CD1c-positive myeloid dendritic cell (primary cell): Measurements from ENCODE around the gene WNT2B.

Source experiments
- DNase-seq: peaks from one replicate; pipeline ENCODE4 v3.0.0-alpha.2; 2016; ENCODE audit errors: extremely low spot score

WNT2B gene

DNA sequence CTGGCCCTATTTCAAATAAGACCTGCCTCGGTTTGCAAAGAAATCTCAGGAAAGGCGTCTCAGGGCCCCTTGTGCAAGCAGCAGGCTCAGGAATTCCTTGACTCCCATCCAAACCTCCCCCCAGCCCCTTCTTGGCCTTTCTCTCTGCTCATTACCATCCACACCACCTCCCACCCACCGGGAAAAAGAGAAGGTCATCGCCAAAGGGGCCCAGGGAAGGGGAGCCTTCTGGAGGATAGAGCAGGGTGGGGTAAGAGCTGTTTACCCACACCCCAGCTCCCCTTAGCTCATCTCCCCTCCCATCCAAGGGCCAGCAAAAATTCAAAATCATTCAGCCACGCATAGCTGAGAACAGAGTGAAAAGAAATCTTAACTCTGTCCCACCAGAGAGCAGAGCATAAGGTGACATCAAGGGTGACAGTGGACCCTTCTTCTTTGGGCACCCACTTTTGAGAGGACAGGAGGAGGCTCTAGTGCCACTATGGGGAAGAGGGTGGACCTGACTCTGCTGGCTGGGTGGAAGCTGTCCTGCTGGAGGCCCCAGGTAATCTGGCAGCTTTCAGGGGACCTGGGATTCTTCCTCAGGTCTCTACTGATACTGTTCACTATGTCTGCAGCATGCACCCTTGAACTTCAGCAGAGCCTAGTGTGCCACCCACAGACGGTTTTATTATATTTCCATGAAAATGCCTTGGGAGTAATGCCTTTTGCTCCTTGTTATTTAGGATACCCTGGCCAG, 3.9 kb upstream of the WNT2B start:
- DNase-seq = no peak

DNA sequence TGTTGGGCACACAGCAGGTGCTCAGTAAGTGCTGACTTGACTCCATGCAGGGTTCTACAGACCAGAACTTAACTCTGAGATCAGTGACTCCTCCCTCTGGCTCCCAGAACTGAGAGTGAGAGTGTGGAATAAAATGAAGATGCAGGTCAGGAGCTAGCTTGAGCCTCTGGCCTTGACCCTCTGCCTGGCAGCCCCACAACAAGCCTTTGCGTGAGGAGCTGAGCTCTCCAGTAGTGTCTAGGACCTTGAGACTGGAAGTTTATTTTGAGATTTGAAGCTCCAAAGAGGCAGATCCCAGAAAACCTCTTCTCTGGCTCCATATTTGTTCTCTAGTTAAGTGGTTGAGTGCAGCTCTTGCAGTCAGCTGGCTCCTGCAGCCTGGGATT, 3.4 kb upstream of the WNT2B start:
- DNase-seq = no peak

DNA sequence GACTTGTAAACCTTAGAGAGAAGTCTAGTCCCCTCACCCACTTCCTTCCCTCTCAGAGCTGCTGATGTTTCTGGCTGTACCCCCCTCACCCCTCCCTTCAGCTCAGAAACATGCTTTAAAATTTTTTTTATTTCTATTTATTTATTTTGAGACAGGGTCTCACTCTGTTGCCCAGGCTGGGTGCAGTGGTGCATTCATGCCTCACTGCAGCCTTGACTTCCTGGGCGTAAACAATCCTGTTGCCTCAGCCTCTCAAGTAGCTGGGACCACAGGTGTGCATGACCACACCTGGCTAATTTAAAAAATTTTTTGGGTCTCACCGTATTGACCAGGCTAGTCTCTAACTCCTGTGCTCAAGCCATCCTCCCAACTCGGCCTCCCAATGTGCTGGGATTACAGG, 2.9 kb upstream of the WNT2B start:
- DNase-seq = no peak

DNA sequence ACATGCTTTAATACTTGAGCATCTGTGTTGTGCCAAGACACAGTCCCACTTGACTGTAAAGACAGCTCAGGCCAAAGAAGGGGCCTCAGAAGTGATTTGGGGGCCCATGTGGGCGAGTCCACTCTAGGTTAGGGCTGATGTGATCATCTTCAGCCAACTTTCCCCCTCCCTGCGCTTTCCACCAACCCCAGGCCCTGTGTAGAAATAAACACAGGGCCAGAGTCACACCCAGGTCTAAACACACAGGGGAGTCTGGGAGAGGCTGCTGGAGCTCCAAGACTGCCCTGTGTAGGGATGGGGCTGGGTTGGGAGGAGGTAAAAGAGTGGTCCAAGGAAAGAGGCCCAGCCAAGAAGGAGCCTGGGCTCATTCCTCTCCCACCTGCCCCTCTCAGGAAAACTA, 2.5 kb upstream of the WNT2B start:
- DNase-seq = no peak

DNA sequence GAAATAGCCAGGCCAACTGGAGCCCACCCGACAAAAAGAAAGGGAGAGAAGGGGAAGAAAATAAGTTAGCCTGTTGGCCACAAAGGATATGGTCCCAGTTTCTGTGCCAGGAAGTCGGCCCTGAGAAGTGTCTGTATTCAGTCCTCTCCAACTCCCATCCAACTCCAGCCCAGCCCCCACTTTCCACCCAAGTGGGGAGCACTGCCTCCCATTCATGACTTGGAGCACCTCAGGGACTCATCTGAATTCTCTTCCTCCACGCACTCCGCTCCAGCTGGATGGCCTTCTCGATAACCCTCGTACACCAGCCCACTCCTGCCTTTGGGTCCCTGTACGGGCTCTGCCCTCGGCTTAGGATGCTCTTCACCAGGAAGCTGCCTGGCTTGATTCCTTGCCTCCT, 2.0 kb upstream of the WNT2B start:
- DNase-seq = no peak

DNA sequence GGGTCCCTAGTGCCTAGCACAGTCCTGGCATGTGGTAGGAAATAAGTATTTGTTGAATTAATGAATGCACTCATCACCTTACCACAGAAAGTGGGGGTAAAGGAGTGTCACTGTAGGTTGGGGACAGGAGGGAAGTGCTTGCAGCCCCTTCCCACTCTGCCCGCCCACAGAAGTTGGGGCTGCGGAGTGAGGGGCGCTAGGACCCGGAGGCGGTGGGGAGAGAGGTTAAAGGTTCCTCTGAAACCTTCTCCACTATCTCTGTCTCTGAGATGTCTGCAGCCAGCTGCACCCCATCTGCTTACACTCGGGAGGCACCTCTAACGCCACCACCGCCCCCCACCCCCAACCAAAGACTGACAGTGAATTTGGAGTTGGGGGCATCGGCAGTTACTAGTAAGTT, 1.4 kb upstream of the WNT2B start:
- no peak for DNase-seq

DNA sequence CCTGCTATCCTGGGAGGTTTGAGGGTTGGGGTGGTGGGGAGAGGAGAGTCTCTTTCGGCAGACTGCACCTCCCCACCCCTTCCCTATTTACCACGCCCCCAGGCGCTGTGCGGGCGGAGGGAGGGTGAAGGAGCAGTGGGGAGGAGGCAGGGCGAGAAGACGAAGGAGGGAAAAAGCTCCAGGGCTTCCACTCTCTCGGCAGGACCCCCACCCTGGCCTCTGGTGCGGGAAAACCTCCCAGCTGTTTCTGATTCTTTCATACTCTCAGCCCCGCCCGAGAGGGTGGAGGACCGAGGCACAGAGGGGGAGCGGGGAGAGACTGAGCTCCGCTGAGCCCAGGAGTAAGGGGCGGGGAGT, 866 bp upstream of the WNT2B start:
- DNase-seq = peak; percentile 17

DNA sequence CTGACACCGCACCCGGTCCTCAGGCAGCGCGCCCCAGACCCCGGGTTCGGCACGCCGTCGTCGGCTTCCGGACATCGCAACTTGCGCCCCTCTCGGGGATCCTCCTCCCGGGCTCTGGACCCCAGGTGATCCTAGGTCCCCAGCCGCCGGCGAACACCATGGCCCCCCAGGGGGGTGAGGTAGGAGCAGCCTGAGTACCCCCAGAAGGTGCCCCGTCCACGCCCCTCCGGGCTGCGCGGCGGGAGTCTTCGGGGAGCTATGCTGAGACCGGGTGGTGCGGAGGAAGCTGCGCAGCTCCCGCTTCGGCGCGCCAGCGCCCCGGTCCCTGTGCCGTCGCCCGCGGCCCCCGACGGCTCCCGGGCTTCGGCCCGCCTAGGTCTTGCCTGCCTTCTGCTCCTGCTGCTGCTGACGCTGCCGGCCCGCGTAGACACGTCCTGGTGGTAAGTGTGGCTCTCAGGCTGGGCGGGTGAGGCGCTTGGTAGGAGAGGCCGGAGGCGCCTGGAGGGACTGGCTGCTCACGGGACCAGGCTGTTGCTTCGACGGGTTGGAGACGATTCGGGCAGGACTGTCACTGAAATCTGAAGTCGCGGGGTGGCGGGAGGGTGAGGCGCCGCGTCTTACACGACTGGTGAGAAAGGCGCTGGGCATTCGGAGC, 367 bp downstream of the WNT2B start:
- DNase-seq = peak; percentile 9

DNA sequence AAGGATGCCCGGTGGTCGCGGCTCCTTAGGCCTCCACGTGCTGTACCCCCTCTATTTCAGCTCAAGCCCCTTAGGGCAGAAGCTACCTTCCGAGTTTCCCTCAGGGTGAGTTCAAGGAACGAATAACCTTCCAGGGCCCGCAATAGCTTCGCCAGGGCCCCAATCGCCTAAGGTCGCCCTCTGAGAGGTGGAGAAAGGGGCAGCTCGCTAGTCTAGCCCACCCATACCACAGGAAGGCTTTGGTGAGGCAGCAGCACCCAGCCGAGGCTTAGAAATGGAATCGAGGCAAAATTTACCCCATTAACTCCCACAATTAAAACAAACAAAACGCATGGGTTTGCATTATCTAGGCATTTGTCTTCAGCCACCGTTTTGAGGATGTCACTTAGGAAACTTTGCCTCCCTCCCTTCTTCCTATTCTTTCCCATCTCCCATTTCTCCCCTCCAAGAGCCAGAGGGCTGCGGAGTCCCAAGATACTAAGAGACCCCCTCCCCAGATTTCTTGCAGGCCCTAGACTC, 954 bp downstream of the WNT2B start:
- no peak for DNase-seq

DNA sequence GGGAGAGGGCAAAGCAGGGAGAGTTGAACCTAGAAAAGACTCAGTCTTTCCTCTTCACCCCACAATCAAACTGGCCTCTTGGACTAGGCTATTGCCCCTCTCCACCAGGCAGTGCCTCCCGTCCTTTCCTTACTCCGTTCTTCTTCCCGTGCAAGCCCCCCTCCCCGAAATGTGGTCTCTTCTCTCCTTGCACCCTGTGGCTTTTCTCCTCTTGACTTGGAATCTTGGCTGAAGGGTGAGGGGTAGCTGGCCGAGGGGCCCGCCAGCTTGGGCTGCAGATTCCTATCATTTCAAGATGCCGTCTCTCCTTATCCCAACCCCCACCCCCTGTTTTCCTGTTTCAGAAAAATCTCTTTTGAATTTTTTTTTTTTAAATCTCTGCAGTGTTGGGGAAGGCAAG, 1.6 kb downstream of the WNT2B start:
- no peak for DNase-seq

DNA sequence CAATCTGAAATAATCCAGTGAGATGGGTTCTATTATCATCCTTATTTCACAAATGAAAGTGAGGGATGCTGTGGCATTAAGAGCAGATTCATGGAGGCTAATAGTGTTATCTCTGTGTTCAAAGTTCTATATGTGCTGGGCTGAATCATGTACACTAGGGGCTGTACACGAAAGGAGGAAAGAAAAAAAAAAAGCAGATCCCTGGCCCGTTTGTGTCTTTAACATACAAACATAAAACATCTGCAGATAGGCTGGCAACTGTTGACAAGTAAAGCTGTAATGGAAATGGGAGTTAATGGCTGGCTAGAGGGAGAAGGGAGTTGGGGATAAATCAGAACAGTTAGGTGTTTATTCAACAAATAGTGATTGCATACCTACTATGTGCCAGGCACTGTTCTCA, 3.1 kb downstream of the WNT2B start:
- DNase-seq = no peak

DNA sequence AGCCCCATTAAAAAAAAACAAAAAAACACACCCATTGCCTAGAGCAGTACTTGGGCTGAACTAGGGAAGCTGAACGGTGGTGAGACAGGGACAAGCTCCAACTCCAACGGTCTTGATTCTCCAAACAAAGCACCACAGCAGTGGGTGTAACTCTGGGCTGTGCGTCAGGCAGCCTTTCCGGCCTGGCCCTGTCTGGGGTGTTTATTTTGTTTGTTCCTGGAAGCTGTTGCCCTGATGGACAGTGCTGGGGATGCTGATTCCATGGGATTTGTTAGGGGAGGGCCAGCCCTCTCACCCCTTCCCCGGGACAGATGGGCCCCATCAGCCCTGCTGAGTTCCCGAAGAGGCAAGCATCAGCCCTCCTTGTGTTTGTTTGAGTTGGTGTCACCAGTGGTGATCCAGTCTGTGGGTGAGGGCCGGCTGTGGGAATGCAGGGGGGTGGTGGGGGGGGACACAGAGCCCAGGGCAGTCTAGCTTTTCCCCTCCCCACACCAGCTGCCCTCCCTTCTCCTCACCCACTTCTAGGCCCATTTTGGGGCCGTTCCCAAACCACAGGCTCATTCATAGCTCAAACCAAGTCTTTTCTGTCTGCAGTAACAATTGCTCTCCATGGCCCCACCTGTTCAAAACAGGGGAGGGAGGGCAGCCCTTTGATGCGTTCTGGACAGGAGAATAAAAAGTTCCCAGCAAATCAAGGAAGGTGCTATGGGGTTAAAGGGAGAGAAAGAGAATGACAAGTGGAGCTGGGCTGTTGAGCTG, 4.5 kb downstream of the WNT2B start:
- DNase-seq = no peak

DNA sequence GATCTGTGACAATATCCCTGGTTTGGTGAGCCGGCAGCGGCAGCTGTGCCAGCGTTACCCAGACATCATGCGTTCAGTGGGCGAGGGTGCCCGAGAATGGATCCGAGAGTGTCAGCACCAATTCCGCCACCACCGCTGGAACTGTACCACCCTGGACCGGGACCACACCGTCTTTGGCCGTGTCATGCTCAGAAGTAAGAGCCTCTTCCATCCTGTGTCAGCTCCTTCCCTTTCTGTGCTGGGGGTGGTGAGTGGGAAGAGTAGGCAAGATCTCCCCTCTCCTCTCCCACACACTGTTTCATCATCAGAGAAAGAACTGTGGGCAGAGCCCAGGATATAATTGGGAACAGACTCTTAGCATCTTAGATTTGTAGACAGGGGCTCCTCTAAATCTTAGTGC, 6.1 kb downstream of the WNT2B start:
- peak; percentile 8 for DNase-seq

DNA sequence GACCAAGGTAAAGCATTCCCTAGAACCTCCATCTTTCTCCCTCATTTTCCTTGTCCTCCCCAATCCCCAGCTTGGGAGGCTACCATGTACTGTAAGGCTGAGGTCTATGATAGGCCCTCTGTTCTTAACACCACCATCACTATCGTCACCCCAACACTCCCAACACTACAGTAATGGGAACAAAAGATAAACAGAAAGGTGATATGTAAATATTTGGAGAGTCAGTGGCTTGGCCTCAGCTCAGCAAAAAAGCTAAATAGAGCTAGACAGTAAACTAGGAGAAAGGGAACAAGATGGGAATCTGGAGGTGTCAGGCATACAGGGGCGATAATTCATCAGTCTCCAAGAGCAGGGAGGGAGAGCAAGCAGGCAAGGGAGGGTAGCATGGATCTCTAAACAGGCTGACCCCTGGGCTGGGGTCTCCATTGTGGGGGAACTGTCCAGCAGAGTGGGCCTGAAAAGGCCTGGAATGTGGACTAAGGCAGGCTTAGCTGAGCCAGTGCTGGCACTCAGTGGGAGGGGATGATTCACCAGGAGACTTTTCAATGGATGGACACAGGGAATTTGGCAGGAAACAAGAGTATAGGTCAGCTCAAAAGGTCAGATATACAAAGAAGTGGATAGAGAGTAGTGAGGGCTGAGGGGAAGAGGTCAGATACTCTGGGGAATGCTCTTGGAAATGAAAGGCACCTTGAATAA, 6.7 kb downstream of the WNT2B start:
- DNase-seq = no peak

DNA sequence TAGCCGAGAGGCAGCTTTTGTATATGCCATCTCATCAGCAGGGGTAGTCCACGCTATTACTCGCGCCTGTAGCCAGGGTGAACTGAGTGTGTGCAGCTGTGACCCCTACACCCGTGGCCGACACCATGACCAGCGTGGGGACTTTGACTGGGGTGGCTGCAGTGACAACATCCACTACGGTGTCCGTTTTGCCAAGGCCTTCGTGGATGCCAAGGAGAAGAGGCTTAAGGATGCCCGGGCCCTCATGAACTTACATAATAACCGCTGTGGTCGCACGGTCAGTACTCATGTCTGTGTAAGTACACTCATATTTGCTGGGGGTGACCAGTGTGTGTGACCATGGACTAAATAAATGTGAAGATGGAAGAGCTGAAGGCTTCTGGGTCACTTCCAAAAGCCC, 7.4 kb downstream of the WNT2B start:
- DNase-seq = no peak

DNA sequence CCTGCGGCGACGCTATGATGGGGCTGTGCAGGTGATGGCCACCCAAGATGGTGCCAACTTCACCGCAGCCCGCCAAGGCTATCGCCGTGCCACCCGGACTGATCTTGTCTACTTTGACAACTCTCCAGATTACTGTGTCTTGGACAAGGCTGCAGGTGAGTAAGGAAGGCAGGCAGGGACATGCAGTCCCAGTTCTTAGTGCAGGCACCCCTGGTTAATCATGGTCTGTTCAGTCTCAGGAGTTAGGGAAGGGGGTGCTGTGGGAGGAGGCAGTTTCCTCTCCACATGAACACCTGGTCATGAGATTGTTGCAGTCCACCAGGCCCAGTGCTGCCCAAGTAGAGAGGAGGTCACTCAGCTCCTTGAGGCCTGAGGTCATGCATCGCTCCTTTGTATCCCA, 8.5 kb downstream of the WNT2B start:
- DNase-seq = no peak

DNA sequence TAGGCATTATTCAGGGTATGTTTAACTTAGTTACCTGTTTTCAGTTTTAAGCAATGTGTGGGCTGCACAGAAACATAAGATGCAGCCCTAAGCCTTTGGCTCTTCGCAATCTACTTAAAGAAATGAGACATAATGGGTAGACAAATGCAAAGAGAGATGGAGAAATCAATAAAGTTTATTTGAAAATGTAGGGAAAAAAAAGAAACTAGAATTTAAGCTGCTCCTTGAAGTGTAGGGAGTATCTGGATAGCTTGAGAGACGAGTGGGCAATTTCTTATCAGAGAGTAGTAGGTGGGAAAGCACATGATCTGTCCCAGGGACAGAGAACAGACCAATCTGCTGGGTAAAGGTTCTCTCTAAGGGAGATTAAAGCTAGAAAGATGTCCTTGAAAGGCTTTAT, 8.9 kb downstream of the WNT2B start:
- DNase-seq = no peak

DNA sequence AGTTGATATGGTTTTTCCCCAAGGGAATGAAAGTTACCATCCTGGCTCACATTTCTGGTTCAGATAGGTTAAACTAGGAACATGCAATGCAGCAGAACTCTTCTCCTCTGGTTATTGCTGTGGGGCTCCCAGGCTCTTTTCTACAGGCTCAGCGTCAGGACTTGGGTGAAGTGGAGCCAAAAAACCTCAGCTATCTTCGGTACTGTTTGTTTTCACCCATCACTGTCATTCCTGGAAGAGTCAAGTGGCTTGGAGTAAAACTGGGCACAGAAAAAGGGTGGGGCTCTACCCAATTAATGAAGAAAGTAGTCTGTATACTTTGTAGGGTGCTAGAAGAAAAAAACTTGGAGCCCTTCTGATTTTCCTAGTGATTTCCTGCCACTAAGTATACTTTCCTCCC, 9.4 kb downstream of the WNT2B start:
- no peak for DNase-seq

DNA sequence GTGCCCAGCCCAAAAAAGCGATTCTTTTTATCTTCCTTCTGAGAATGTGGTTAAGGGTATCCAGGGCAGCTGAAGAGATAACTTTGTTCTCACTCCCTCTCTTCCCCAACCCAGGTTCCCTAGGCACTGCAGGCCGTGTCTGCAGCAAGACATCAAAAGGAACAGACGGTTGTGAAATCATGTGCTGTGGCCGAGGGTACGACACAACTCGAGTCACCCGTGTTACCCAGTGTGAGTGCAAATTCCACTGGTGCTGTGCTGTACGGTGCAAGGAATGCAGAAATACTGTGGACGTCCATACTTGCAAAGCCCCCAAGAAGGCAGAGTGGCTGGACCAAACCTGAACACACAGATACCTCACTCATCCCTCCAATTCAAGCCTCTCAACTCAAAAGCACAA, 11.4 kb downstream of the WNT2B start:
- DNase-seq = no peak

DNA sequence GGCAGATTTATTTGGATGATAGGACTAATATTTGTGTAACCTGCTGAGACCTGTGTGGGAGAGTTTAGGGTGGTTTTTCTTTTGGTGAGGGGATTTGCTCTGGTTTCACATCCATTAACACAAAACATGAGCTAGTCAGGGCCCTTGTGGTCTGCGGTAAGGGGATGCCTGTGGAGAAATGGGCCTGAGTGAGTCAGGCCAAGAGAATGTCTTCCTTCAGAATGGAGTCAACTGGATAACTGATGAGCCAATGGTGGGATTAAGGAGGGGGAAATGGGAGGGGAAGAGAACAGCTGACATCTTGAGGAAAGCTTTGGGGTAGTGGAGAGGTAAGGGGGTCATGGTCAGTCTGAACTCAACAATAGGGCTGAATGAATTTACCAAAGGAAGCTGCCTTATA, 13.9 kb downstream of the WNT2B start:
- no peak for DNase-seq

DNA sequence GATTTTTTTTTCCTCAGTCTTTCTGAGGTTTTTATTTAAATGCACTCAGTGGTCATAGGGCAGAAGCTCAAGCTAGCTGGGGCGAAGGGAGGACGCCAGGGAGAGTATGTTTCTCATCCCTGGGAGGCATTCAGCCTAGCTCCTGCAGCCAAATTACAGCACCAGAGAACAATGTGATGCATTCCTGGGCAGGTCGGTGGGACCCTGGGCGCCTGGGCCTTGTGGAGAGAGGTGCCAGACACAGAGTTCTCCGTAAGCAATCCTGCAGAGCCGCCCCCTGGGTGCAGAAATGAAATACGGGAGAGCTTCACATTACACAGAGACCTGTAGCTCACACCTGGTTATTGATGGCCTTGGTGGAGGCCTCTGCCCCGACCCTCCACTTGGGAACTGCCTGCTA, 15.5 kb downstream of the WNT2B start:
- DNase-seq = no peak

DNA sequence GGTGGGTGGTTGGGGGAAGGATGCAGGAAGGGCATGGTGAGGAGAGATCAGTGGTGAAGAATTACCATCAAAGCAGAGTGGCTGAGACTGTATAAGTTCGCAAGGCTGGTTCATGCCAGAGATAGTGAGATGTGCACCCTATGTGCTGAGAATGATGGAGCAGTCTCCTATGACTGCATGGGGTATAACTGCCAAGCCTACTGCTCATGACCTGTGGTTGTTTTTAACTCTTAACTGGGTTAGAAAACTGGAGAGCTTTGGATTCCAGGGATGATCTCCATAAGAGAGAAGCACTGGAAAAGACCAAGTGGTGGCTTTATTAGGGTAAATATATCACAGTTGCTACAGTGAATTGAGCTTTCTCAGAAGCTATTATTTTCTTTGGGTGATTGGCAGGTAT, 16.2 kb downstream of the WNT2B start:
- no peak for DNase-seq
